Esophagus muscularis mucosa (tissue), 4 donors: ENCODE results near the gene PMVK.

Source experiments
- EP300 ChIP-seq: sonication (generic); formaldehyde crosslinking; IDR thresholded peaks from one replicate; pipeline ENCODE4 v1.6.1; 2017; ENCODE audit warnings: antibody characterized with exemption
- POLR2A ChIP-seq: fragments of 450-650 bp; IDR thresholded peaks from one replicate; pipeline ENCODE4 v1.6.1; 2017; ENCODE audit warnings: antibody characterized with exemption, moderate library complexity, mild to moderate bottlenecking, low read depth
- POLR2AphosphoS5 ChIP-seq, 2 donors: sonication (generic); formaldehyde crosslinking; IDR thresholded peaks; one replicate each; pipeline ENCODE4 v1.6.1; 2017; ENCODE audit warnings: antibody characterized with exemption in 2 of 2
- TF ChIP-seq, protein P1 (sequence below), 3 experiments: fragments of 200-600 bp in 2 of 3; fragments of 450-650 bp in 1 of 3; sonication (generic) in 2 of 3; IDR thresholded peaks; one replicate each; pipeline ENCODE4 v1.5.1; 2017 to 2019; ENCODE audit warnings: antibody characterized with exemption in 3 of 3, mild to moderate bottlenecking in 2 of 3, moderate library complexity in 1 of 3

DNA sequence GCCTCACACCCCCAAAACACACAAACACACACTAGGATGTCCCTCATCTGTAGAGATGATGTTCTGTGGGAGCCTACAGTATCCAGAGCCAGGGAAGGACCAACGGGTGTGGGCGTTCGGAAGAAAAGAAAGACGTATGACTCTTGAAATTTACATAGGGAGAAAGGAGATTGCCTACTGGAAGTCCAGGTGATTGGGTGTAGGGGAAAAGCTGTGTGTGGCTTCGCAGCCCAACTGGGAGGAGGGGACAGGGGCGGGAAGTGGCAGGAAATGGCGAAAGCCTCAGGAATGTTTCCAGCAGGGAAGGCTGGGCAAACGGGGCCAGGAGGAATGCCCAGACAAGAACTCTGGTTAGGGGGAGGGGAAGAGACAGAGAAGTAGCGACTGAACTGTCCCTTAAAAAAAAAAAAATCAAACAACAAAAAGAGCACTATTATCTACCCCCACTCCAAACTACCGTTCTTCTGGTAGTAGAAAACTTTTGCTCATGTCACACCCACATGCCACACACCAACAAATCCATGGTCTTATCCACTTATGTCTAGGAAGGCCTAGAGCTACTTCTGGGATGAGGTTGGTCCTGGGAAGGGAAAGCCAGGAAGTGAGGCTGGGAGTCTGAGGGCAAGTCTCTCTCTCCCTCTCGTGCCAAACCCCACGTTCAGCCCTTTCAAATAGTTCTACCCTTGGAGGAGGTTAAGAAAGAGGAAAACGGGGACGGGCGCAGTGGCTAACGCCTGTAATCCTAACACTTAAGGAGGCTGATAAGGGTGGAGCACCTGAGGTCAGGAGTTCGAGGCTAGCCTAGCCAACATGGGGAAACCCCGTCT, 36.2 kb upstream of the PMVK start:
- TF ChIP-seq, protein P1, sequence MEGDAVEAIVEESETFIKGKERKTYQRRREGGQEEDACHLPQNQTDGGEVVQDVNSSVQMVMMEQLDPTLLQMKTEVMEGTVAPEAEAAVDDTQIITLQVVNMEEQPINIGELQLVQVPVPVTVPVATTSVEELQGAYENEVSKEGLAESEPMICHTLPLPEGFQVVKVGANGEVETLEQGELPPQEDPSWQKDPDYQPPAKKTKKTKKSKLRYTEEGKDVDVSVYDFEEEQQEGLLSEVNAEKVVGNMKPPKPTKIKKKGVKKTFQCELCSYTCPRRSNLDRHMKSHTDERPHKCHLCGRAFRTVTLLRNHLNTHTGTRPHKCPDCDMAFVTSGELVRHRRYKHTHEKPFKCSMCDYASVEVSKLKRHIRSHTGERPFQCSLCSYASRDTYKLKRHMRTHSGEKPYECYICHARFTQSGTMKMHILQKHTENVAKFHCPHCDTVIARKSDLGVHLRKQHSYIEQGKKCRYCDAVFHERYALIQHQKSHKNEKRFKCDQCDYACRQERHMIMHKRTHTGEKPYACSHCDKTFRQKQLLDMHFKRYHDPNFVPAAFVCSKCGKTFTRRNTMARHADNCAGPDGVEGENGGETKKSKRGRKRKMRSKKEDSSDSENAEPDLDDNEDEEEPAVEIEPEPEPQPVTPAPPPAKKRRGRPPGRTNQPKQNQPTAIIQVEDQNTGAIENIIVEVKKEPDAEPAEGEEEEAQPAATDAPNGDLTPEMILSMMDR (IDR thresholded peaks at IDR 0.05), result no peak
- peak; percentile 79 for TF ChIP-seq EP300
- peak in 1 of 2 donors; percentile 72 for TF ChIP-seq POLR2AphosphoS5 (IDR thresholded peaks at IDR 0.05)
- TF ChIP-seq POLR2A, result no peak
